Measurements from ENCODE around the gene ZNF335. TPM values are rescaled to one million over a fixed set of nuclear protein-coding genes. Genes with fewer than 3 reads are reported as not detected.

ZNF335 gene
- total and polyA plus RNA-seq, 2 of the 13 experiments (the other 11 are each of a cell fraction or from before 2014, with no cell fraction given), result 9.7 to 13.7 TPM

GRCh38 chr20:45946149-45946970 is 25.6 kb downstream of the ZNF335 start (continued):
- peak; percentile 44 to 49; a peak in 2 of 4 replicates for TF ChIP-seq NR2F1 (CRISPR knock-in tag; IDR thresholded peaks at IDR 0.05)
- no peak; the same call in 1 of the 2 replicates for TF ChIP-seq ATRX (CRISPR knock-in tag; IDR thresholded peaks at IDR 0.05; ENCODE audit: borderline replicate concordance)
- no peak for TF ChIP-seq U2AF1 (optimal IDR thresholded peaks at IDR 0.05; ENCODE audit: low read depth, low read length)
- TF ChIP-seq ZNF101 (CRISPR knock-in tag; IDR thresholded peaks at IDR 0.05; ENCODE audit: borderline replicate concordance, low read depth), result no peak
- peak; percentile 90; the same call in 1 of the 2 replicates for TF ChIP-seq SRY (CRISPR knock-in tag; IDR thresholded peaks at IDR 0.05)
- peak; percentile 87; the same call in 1 of the 2 replicates for TF ChIP-seq MEIS2 (CRISPR knock-in tag; IDR thresholded peaks at IDR 0.05)
- no peak for TF ChIP-seq AHDC1 (CRISPR knock-in tag; IDR thresholded peaks at IDR 0.05; ENCODE audit: borderline replicate concordance)
- TF ChIP-seq ZNF3 (CRISPR knock-in tag; IDR thresholded peaks at IDR 0.05), result peak; percentile 63; the same call in 1 of the 2 replicates
- peak; percentile 37; the same call in 1 of the 2 replicates for TF ChIP-seq REL (CRISPR knock-in tag; conservative IDR thresholded peaks at IDR 0.05)
- TF ChIP-seq HNF1A (IDR thresholded peaks at IDR 0.05; ENCODE audit: low read depth), result no peak
- TF ChIP-seq HNF1A (CRISPR knock-in tag; IDR thresholded peaks at IDR 0.05; ENCODE audit: borderline replicate concordance), result peak; percentile 80; the same call in 1 of the 2 replicates
- peak; percentile 76; the same call in 1 of the 2 replicates for TF ChIP-seq ZSCAN25 (CRISPR knock-in tag; IDR thresholded peaks at IDR 0.05)
- TF ChIP-seq SNAPC2 (CRISPR knock-in tag; IDR thresholded peaks at IDR 0.05), result peak; percentile 84
- peak; percentile 92 for TF ChIP-seq ZFY (CRISPR knock-in tag; IDR thresholded peaks at IDR 0.05)
- TF ChIP-seq MIER3 (CRISPR knock-in tag; IDR thresholded peaks at IDR 0.05; ENCODE audit: borderline replicate concordance), result peak; percentile 96; the same call in 1 of the 2 replicates
- no peak for TF ChIP-seq PBX2 (CRISPR knock-in tag; IDR thresholded peaks at IDR 0.05)
- TF ChIP-seq TAF15 (IDR thresholded peaks at IDR 0.05; ENCODE audit: low read depth, low read length, poor library complexity, severe bottlenecking), result no peak
- TF ChIP-seq ZNF790 (CRISPR knock-in tag; IDR thresholded peaks at IDR 0.05; ENCODE audit: borderline replicate concordance), result no peak; the same call in 1 of the 2 replicates

Data from HepG2 (cell line).